ENCODE measurements around the gene SUPT20H. TPM values are rescaled to one million over a fixed set of nuclear protein-coding genes. Genes with fewer than 3 reads are reported as not detected.

The SUPT20H gene
- total and polyA plus RNA-seq, 2 of the 13 experiments (the other 11 are each of a cell fraction or from before 2014, with no cell fraction given), result 35.0 to 63.6 TPM

DNA sequence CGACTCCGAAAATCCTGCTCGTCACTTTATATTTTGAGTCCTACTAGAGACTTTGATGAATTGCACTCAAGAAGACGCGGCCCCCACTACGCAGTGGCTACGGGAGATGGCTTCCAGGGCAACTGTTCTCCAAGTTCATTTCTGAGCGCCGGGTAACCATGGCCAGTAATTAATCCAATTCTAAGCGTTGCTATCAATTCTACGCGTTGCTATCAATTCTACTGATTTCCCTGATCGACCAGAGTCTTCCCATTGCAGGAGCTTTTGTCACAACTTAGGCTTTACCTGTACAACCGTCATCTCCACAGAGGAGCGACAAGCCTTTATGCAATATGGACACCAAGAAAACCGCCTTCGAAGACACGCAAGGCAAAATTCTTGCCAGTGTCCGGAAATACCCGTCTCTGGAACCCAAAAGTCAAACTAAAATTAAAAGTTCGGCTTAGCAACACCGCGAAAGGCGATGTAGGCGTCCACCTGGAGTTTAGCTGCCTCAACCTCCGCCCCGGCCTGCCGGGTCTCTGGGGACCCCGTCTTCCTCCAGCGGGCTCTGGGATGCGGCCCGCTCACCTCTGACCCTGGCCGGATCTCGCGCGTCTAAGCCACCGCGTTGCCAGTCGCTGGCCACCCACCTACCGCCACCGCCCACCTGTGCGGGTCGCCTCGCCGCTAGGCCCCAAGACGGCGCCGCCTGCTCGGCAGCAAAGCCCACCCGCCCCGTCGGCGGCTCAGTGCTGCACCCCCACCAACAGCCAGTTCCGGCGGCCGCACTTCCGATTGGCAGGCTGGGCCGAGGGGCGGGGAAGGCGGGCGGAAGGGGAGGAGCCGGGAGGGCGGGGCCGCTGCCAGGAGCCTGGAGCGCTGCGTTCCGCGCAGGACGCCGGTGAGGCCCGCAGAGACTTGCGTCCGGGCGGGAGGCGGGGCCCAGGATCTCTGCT is at the start of gene SUPT20H (continued):
- no peak for TF ChIP-seq ZNF782 (CRISPR knock-in tag; IDR thresholded peaks at IDR 0.05; ENCODE audit: borderline replicate concordance)
- TF ChIP-seq RXRA (CRISPR knock-in tag; IDR thresholded peaks at IDR 0.05), result peak; percentile 39; the same call in 1 of the 2 replicates
- no peak for TF ChIP-seq ZNF761 (CRISPR knock-in tag; conservative IDR thresholded peaks at IDR 0.05)
- TF ChIP-seq EP300 (IDR thresholded peaks at IDR 0.05; ENCODE audit: low read depth in 2 of 2, low read length in 2 of 2), result no peak
- no peak for TF ChIP-seq EP300 (CRISPR knock-in tag; IDR thresholded peaks at IDR 0.05; ENCODE audit: borderline replicate concordance)
- TF ChIP-seq, protein P1, sequence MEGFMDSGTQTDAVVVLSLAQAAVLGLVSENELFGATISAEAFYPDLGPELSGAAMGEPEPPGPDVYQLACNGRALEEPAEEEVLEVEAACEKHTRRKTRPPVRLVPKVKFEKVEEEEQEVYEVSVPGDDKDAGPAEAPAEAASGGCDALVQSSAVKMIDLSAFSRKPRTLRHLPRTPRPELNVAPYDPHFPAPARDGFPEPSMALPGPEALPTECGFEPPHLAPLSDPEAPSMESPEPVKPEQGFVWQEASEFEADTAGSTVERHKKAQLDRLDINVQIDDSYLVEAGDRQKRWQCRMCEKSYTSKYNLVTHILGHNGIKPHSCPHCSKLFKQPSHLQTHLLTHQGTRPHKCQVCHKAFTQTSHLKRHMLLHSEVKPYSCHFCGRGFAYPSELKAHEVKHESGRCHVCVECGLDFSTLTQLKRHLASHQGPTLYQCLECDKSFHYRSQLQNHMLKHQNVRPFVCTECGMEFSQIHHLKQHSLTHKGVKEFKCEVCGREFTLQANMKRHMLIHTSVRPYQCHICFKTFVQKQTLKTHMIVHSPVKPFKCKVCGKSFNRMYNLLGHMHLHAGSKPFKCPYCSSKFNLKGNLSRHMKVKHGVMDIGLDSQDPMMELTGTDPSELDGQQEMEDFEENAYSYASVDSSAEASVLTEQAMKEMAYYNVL (CRISPR knock-in tag; IDR thresholded peaks at IDR 0.05; ENCODE audit: borderline replicate concordance), result 0 out of 2 replicates have a peak, but pooled peaks have one; percentile 29
- TF ChIP-seq ZNF501 (CRISPR knock-in tag; IDR thresholded peaks at IDR 0.05), result peak; percentile 78; the same call in 1 of the 2 replicates
- 0 out of 2 replicates have a peak, but pooled peaks have one; percentile 51 for TF ChIP-seq GTF3A (CRISPR knock-in tag; conservative IDR thresholded peaks at IDR 0.05)
- no peak for TF ChIP-seq ZNF674 (CRISPR knock-in tag; IDR thresholded peaks at IDR 0.05; ENCODE audit: low read depth)
- TF ChIP-seq ZNF737 (CRISPR knock-in tag; IDR thresholded peaks at IDR 0.05; ENCODE audit: borderline replicate concordance), result 0 out of 2 replicates have a peak, but pooled peaks have one; percentile 50
- TF ChIP-seq, protein P2, sequence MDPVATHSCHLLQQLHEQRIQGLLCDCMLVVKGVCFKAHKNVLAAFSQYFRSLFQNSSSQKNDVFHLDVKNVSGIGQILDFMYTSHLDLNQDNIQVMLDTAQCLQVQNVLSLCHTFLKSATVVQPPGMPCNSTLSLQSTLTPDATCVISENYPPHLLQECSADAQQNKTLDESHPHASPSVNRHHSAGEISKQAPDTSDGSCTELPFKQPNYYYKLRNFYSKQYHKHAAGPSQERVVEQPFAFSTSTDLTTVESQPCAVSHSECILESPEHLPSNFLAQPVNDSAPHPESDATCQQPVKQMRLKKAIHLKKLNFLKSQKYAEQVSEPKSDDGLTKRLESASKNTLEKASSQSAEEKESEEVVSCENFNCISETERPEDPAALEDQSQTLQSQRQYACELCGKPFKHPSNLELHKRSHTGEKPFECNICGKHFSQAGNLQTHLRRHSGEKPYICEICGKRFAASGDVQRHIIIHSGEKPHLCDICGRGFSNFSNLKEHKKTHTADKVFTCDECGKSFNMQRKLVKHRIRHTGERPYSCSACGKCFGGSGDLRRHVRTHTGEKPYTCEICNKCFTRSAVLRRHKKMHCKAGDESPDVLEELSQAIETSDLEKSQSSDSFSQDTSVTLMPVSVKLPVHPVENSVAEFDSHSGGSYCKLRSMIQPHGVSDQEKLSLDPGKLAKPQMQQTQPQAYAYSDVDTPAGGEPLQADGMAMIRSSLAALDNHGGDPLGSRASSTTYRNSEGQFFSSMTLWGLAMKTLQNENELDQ (CRISPR knock-in tag; IDR thresholded peaks at IDR 0.05; ENCODE audit: borderline replicate concordance), result no peak
- TF ChIP-seq, protein P3, sequence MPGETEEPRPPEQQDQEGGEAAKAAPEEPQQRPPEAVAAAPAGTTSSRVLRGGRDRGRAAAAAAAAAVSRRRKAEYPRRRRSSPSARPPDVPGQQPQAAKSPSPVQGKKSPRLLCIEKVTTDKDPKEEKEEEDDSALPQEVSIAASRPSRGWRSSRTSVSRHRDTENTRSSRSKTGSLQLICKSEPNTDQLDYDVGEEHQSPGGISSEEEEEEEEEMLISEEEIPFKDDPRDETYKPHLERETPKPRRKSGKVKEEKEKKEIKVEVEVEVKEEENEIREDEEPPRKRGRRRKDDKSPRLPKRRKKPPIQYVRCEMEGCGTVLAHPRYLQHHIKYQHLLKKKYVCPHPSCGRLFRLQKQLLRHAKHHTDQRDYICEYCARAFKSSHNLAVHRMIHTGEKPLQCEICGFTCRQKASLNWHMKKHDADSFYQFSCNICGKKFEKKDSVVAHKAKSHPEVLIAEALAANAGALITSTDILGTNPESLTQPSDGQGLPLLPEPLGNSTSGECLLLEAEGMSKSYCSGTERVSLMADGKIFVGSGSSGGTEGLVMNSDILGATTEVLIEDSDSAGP (CRISPR knock-in tag; IDR thresholded peaks at IDR 0.05; ENCODE audit: borderline replicate concordance), result peak; percentile 68; the same call in 1 of the 2 replicates
- 0 out of 2 replicates have a peak, but pooled peaks have one; percentile 21 for TF ChIP-seq KLF9 (CRISPR knock-in tag; IDR thresholded peaks at IDR 0.05; ENCODE audit: low read depth)
- TF ChIP-seq, protein P4, sequence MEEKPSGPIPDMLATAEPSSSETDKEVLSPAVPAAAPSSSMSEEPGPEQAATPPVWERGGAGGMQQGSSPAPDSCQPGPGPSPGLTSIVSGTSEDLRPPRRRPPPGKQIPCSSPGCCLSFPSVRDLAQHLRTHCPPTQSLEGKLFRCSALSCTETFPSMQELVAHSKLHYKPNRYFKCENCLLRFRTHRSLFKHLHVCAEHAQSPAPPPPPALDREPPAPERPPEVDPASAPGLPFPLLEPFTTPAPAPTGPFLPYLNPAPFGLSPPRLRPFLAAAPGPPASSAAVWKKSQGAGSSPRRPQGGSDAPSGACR (CRISPR knock-in tag; IDR thresholded peaks at IDR 0.05), result peak; percentile 87; the same call in 1 of the 2 replicates
- TF ChIP-seq, protein P5, sequence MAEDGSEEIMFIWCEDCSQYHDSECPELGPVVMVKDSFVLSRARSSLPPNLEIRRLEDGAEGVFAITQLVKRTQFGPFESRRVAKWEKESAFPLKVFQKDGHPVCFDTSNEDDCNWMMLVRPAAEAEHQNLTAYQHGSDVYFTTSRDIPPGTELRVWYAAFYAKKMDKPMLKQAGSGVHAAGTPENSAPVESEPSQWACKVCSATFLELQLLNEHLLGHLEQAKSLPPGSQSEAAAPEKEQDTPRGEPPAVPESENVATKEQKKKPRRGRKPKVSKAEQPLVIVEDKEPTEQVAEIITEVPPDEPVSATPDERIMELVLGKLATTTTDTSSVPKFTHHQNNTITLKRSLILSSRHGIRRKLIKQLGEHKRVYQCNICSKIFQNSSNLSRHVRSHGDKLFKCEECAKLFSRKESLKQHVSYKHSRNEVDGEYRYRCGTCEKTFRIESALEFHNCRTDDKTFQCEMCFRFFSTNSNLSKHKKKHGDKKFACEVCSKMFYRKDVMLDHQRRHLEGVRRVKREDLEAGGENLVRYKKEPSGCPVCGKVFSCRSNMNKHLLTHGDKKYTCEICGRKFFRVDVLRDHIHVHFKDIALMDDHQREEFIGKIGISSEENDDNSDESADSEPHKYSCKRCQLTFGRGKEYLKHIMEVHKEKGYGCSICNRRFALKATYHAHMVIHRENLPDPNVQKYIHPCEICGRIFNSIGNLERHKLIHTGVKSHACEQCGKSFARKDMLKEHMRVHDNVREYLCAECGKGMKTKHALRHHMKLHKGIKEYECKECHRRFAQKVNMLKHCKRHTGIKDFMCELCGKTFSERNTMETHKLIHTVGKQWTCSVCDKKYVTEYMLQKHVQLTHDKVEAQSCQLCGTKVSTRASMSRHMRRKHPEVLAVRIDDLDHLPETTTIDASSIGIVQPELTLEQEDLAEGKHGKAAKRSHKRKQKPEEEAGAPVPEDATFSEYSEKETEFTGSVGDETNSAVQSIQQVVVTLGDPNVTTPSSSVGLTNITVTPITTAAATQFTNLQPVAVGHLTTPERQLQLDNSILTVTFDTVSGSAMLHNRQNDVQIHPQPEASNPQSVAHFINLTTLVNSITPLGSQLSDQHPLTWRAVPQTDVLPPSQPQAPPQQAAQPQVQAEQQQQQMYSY (CRISPR knock-in tag; IDR thresholded peaks at IDR 0.05), result peak; percentile 88
- TF ChIP-seq FOXJ3 (CRISPR knock-in tag; IDR thresholded peaks at IDR 0.05; ENCODE audit: borderline replicate concordance), result 0 out of 2 replicates have a peak, but pooled peaks have one; percentile 12
